VCaP (cell line): Measurements from ENCODE around the gene ROR2.

Source experiments
- H3K27ac ChIP-seq: fragments of 450-650 bp; 2 replicates; pipeline ENCODE4 v1.5.1; 2017
- CTCF ChIP-seq: fragments of 450-650 bp; conservative IDR thresholded peaks from 2 replicates; pipeline ENCODE4 v1.5.1; 2017; ENCODE audit warnings: mild to moderate bottlenecking, moderate library complexity

Gene ROR2

DNA sequence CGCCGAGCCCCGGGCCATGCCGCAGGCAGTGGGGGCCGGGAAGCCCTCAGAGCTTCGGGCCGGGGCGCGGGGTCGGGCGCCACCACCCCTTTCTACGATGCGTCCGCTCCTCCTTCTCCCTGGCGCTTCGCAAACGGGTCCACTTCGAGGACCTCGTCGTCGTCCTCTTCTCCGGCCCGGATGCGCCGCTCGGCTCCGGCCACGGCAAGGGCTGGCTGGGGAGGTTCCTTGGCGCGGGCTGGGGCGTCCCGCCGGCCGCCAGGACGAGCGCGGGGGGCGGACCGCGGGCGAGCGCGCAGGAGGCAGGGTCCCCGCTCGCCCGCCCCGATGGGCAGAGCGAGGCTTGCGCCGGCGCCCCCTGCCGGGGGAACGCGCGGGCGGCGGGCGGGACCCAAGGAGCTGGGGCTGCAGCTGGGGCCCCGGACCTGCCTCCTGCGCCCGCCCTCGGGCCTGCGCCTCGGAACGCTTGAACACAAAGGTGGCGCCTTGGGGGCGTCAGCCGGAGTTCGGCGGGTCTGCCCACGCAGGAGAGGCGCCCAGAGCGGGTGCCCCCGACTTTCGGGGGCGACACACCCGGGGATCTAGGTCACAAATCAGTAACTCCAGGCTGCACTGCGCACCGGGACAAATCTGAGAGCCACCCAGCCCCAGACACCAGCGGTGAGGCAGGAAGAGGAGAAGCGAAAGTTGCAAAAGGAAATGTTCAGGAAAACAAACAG lies at the start of gene ROR2:
Gene ROR2, minus strand, starts transcription at position 283 of the 719 bp plus-strand sequence.
- no peak within 1 kb of the TSS for H3K27ac ChIP-seq
- TF ChIP-seq CTCF = peak; percentile 82

DNA sequence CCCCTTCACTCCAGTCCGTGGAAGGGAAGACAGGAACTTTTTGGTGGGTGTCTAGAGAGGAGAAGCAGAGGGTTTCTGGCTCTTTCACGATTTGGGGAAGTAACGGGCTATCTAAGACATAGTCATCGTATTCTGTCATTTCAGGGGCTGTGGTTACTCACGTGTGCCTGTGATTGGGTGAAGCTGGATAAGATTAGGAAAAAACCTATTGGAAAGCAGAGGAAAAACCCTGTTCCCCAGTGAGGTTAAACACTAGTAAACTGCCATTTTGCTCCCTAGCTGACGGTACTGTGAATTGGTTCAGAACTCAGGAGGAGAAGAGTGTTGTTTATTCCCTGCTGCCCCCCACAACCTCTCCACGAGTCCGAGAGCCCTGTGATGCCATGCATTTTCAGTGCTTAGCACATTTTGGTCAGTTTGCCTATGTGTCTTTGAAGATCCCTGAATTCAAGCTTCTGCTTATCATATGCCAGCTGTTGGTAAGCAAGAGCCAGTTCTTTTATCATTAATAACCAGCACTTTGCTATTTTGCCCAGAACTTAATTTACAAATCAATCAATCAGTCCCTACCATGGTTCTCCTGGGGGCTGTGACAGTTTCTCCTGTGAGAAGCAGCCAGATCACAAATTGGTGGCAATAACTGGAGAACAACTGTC lies 45.1 kb upstream of the ROR2 start:
- no peak for TF ChIP-seq CTCF
- H3K27ac ChIP-seq = peak overlapping the region; percentile 60

GRCh38 chr9:91994422-91994821 lies 44.4 kb upstream of the ROR2 start:
- peak overlapping the region; percentile 60 for H3K27ac ChIP-seq
- no peak for TF ChIP-seq CTCF

DNA sequence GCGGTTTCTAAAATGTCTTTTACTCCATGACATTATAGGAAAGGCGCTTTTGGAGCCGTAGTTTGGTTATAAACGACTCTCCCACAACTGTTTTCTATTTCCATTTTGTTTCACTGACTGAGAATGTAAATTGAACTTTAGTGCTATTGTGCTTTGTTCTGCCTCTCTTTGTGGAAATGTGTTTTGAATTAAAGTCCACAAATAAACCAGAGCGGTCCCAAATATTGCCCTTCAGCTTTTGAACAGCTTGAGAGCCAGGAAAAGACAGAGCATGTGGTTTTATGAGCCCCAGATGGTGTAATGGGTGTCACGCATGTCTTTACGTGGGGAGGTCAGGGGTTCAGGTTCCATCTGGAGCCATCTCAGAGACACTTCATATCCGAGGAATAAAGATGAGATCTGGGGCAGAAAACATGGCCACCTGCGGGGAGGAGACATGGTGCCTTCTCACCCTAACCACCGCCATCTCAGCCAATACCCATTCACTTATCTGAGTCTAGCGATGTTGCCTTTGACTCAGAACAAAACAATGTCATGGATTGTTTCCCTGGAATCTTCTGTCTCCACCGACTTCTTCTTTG lies 42.5 kb upstream of the ROR2 start:
- no peak overlapping the region for H3K27ac ChIP-seq
- TF ChIP-seq CTCF = no peak

DNA sequence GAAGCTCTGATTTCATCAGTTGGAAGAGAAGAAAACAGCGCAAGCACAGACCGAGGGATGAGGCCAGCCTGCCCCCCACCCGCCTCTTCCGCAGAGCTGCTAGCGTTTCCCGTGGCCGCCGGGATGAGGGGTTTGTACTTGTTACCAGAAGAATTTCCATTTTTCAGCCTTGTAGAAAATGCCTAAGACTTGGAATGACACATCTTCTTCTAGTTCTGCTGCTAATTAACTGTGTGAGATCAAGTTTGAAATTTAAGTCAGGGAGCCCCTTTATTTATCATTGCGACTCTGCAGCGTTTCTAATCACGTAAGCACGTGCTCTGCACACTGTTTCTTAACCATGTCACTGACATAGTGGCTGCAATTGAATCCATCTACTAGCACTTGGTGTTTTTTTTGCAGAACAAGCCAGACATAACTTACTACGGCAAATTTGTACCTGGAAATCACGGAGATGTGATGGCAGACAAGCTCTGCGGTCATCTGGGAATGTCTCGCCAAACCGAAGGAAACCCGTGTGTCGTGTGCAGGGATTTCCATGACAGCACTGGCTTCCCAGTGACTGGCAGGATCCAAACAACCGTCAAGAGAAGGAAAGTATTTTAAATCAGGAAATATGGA lies 41.8 kb upstream of the ROR2 start:
- TF ChIP-seq CTCF = no peak
- no peak overlapping the region for H3K27ac ChIP-seq

DNA sequence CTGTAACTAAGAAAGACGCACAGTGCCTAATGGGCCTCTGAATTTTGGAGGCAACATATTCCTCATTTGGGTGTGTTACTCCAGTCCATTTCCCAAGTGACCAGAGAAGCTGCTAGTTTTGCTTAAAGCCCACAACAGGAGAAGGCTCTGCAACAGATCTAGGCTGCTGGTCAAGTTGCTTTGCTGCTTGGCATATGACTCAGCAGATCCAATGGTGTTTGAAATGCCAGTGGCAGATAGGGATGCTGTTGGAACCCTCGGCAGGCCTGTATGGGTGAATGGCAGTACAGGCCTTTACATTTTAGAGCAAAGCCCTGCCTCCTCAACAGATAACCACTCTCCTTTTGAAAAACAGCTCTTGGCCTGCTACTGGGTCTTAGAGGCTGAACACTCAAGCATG lies 36.2 kb upstream of the ROR2 start:
- TF ChIP-seq CTCF = no peak
- no peak overlapping the region for H3K27ac ChIP-seq

GRCh38 chr9:91985692-91986091 lies 35.7 kb upstream of the ROR2 start:
- TF ChIP-seq CTCF = no peak
- no peak overlapping the region for H3K27ac ChIP-seq
